GM18870 (cell line): ENCODE results near the gene IGF1.
A peak's percentile ranks its signal among the peaks of the same experiment; 100 is the strongest.

Experiments used
- ATAC-seq: cut with Tn5 transposase; IDR thresholded peaks from one replicate; pipeline ENCODE4 v1.9.1; 2021; ENCODE audit warnings: moderate library complexity; ENCODE audit not compliant: unreplicated experiment

Gene IGF1

GRCh38 chr12:102429211-102430154 is 50.9 kb downstream of the IGF1 start:
- no peak for ATAC-seq

- no peak for ATAC-seq
Observed at GRCh38 chr12:102427543-102427941, 52.8 kb downstream of the IGF1 start.

- ATAC-seq, result no peak
Observed at GRCh38 chr12:102426599-102427542, 53.5 kb downstream of the IGF1 start.

GRCh38 chr12:102425109-102426039 is 55.0 kb downstream of the IGF1 start:
- ATAC-seq, result no peak

GRCh38 chr12:102423462-102423861 is 56.9 kb downstream of the IGF1 start:
- no peak for ATAC-seq

GRCh38 chr12:102421802-102422583 is 58.4 kb downstream of the IGF1 start:
- no peak for ATAC-seq

GRCh38 chr12:102419094-102419764 is 61.1 kb downstream of the IGF1 start:
- no peak for ATAC-seq

GRCh38 chr12:102417055-102417454 is 63.3 kb downstream of the IGF1 start:
- ATAC-seq, result no peak

- ATAC-seq, result no peak
Observed at GRCh38 chr12:102415515-102415914, 64.8 kb downstream of the IGF1 start.

GRCh38 chr12:102413396-102413795 is 67.0 kb downstream of the IGF1 start:
- ATAC-seq, result no peak

- ATAC-seq, result no peak
Observed at GRCh38 chr12:102410511-102410910, 69.9 kb downstream of the IGF1 start.

GRCh38 chr12:102408487-102409297 is 71.7 kb downstream of the IGF1 start:
- no peak for ATAC-seq

- ATAC-seq, result no peak
Observed at GRCh38 chr12:102407776-102408486, 72.4 kb downstream of the IGF1 start.

- peak; percentile 75 for ATAC-seq
Observed at GRCh38 chr12:102406033-102406584, 74.3 kb downstream of the IGF1 start.

- ATAC-seq, result no peak
Observed at GRCh38 chr12:102401087-102401486, 79.3 kb downstream of the IGF1 start.

- no peak for ATAC-seq
Observed at GRCh38 chr12:102399653-102400052, 80.7 kb downstream of the IGF1 start.

GRCh38 chr12:102396276-102396675 is 84.1 kb downstream of the IGF1 start:
- no peak for ATAC-seq
